GM21717 (cell line): Measurements from ENCODE around the gene TMEM108.

Experiments used
- ATAC-seq: cut with Tn5 transposase; IDR thresholded peaks from one replicate; pipeline ENCODE4 v1.9.1; 2021; ENCODE audit warnings: mild to moderate bottlenecking, moderate library complexity; ENCODE audit not compliant: unreplicated experiment

The TMEM108 gene

DNA sequence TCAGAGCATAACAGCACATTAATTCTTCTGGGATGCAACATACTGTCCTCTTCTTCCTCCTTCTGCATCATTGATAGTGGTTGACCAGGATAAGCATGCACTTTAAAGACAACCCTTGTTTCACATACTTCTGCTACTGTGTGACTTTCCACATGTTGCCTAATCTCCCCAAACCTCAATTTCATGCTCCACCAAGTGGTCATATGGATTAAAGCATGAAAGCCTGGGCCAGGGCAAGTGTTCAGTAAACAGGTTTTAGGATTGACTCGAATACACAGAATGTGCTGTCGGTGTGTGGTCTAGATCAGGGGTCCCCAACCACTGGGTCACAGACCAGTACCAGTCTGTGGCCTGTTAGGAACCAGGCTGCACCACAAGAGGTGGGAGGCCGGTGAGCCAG is 339.2 kb downstream of the TMEM108 start:
- no peak for ATAC-seq

DNA sequence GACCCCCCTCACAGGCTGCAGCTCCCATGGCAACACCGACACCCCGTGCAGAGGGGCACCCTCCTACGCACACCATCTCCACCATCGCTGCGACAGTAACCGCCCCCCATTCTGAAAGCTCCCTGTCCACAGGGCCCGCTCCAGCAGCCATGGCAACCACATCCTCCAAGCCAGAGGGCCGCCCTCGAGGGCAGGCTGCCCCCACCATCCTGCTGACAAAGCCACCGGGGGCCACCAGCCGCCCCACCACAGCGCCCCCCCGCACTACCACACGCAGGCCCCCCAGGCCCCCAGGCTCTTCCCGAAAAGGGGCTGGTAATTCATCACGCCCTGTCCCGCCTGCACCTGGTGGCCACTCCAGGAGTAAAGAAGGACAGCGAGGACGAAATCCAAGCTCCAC is 341.7 kb downstream of the TMEM108 start:
- no peak for ATAC-seq

DNA sequence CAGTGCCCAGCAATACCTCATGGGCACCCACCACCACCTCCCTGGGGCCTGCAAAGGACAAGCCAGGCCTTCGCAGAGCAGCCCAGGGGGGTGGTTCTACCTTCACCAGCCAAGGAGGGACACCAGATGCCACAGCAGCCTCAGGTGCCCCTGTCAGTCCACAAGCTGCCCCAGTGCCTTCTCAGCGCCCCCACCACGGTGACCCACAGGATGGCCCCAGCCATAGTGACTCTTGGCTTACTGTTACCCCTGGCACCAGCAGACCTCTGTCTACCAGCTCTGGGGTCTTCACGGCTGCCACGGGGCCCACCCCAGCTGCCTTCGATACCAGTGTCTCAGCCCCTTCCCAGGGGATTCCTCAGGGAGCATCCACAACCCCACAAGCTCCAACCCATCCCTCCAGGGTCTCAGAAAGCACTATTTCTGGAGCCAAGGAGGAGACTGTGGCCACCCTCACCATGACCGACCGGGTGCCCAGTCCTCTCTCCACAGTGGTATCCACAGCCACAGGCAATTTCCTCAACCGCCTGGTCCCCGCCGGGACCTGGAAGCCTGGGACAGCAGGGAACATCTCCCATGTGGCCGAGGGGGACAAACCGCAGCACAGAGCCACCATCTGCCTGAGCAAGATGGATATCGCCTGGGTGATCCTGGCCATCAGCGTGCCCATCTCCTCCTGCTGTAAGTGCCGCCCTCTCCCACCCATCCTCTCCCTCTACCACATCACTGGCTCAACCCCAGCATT is 342.5 kb downstream of the TMEM108 start:
- ATAC-seq: no peak

GRCh38 chr3:133381346-133382109 is 343.3 kb downstream of the TMEM108 start:
- ATAC-seq: no peak

DNA sequence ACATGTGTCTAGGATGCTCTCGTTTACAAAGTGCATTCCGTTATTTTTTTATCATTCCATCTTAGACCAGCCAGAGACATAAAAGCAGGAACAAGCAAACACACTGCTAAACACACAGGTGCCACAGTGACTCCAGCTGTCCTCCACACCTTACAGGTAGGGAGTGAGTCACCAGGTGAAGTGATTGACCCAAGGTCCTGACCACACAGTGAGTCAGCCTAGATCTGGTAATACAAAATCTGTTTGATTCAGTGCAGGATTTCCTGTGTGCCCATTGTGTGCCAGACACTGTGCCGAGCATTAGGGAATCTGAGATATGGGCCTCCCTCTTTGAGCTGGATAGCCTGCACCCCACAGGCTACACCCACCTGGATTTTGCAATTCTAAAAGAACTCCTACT is 345.0 kb downstream of the TMEM108 start:
- no peak for ATAC-seq

- ATAC-seq: no peak
Measured at GRCh38 chr3:133383741-133384140, 345.6 kb downstream of the TMEM108 start.

DNA sequence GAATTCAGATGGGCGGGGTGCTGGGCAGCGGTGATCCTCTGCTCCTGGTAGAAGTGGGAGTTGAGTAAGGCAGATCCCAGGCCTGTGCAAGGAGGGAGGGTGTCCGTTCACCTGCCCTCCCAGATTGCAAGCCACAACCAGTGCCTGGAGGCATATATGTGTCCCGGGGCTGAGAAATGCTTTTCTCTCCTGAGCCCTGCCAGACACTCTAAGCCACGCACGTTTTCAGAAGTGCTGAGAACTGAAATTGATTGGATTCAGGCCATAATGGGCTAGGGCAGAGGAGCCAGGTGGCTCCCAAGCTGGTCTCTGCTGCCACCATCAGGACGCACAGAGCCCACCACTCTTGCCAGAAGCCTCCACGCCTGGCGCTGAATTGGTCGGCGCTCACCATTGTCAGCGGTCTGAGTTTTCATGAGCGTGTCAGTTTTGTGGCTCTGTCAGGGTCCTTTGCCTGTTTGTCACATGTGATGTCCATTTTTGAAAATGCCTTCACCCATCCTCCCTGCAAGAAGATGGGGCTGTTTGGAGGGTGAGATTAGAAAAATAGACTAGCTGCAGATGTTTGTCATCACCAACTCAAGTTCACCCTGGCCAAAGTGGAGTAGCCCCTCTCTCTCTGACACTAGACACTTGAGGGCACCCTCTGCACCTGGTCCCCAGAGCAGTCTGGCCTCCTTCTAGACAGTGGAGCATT is 346.3 kb downstream of the TMEM108 start:
- ATAC-seq: no peak

GRCh38 chr3:133386876-133387275 is 348.7 kb downstream of the TMEM108 start:
- no peak for ATAC-seq

GRCh38 chr3:133387341-133387740 is 349.1 kb downstream of the TMEM108 start:
- ATAC-seq: no peak

DNA sequence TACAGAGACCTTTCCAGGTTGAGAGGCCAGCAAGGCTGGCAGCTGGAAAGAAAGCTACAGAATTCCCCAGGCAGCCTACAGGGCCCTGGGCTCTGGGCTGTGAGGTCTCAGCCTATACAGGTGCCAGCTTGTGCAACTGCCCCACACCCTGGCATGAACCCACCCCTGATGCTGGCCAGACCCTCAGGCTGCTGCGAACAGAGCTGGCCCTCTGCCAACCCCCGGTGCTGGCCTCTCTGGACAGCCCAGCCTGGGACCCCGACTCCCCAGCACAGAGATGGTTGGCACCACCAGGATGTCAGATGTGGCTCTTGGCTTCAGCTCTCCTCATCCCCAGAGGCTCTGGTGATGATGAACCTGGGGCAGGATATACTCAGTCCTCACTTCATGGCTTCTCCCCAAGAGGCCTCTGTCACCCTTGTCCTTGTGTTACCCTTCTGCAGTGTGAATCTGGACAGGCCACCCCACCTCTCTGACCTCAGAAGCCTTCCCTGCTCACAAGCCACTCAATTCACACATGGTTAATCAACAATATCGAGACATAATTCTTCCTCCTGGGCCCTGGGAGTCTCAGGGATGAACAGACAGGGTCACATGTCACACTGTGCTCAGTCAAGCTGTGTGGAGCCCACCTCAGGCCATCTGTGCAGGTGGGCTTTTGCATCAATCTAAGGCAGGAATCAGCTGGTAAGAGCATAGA is 350.7 kb downstream of the TMEM108 start:
- ATAC-seq: no peak

DNA sequence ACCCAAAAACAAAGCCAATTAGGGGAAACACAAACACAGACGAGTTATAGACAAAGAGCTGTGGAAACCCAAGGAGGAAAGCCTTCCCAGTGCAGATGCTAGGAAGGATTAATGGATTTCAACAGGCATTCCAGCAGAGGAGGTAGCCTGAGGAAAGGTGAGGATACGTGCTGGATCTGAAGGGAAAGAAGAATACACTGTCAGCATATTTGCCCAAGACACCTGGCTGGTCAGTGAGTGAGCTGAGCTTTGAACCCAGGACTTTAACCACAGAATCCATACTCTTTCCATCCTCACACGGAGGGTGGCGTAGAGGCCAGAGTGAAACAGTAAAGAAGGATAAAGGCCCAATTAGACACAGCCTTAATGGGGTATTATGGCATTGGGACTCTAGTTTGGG is 352.5 kb downstream of the TMEM108 start:
- no peak for ATAC-seq

DNA sequence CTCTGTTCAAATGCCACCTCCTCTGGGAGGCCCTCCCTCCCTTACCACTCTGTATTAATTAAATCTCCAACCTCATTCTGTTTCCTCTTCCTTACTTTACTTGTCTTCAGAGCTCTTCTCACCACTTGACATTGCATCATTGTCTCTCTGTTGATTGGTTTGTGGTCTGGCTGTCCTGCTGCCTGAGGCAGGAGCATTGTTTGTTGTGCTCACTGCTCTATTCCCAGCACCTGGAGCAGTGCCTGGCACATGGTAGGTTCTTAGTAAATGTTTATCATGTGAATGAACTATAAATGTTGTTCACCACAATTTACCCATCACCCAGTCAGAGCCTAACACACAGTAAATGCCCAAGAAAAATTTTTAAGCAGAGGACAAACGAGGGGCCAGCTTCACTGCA is 355.0 kb downstream of the TMEM108 start:
- ATAC-seq: no peak

DNA sequence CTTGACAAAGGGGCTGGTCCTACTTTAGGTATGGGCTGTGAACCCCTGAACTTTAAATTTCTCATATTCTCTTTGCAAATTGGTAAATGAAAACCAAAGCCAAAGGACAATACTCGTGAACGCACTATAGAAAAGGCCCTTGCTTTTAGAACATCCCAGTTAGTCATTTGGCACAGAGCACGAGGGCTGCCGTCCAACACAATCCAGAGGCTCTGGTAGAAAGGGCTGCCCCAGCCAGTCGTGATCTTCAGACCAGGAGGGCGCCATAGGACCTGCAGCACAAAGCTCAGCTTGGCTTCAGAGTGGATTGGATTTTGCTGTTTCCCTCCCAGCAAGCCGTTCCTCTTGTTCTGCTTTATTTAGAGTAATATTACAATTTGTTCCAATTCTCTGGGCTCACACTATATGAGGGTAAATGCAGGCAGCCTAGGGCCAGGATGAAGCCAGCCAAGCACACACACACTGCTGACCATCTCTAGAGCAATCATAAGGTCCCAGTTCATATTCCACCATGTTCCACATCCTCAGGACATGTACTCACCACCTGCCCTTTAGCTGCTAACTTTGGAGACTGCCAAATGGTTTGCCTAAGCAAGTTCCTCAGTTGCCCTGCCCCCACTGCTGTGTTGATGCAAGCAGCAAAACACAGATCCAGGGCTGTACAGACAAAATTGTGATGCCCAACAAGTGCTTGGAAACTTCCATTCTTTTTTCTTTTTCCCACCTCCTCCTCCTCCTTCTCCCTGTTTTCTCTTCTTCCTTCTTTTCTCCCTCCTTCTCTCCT is 355.7 kb downstream of the TMEM108 start:
- no peak for ATAC-seq

GRCh38 chr3:133394561-133395311 is 356.5 kb downstream of the TMEM108 start:
- no peak for ATAC-seq

DNA sequence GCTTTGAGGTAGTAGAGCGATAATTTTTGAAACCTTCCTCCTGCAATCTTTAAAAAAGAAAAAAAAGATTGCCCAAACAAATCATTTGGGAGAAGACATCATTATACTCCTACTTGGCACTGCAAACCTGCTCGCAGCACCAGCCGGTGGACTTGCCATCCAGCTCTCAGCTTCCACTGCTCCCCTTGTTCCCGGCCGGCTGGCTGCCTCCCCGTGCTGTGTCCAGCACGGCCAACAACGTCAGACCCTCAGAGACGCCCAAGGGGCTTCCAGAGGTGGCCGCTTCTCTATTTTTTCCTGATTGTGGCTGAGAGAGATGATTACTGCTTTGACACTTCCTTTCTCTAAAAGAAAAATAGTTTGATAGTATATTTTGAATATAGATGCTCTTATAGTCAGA is 358.7 kb downstream of the TMEM108 start:
- no peak for ATAC-seq

DNA sequence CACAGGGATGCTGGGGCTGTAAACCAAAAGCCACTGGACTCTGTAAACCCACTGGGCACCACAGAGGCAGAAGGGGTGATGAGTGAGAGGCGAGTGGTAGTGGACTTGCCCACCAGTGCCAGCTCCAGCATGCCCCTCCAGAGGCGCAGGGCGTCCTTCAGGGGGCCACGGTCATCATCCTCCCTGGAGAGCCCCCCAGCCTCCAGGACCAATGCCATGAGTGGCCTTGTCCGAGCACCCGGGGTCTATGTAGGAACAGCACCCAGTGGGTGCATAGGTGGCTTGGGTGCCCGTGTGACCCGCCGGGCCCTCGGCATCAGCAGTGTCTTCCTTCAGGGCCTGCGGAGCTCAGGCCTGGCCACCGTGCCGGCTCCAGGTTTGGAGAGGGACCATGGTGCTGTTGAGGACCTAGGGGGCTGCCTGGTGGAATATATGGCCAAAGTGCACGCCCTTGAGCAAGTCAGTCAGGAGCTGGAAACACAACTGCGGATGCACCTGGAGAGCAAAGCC is 361.9 kb downstream of the TMEM108 start, which contains the start of gene BFSP2:
Gene BFSP2, plus strand, starts transcription at position 51 of the 510 bp plus-strand sequence. Its CDS starts 28 bp downstream, at position 79.
- no peak for ATAC-seq

DNA sequence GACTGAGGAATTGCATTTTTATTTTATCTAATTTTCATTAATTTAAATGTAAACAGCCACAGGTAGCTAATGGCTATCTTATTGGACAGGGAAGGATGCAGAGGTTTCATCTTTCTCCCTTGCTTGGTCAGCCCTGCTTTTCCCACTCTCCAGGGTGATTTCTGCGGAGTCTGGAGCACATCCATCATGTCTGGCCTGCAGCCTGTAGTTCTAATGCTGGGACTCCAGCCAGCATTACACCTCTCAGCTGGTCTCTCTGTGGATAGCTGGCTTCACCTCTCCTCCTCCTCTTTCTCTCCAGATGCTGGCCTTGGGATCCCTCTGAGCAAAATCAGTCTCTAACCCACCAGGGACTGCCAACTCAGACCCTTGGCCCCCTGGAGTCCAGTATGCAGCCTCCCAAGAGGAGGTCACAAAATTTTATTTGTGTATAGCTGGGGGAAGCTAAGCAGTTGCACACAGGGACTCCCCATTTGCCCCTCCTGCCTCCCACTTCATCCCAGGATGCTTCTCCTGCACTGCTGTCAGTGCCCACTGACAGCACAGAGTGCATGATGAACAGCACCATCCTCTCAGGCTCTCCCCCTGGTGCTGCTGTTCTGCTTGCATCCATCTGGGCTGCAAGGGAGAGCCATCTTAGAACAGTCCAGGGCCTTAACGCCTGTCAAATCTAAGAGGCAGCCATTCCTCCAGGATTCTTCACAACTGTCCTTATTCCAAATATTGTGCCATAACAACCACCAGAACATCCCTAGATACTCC is 363.4 kb downstream of the TMEM108 start:
- ATAC-seq: no peak

- no peak for ATAC-seq
Measured at GRCh38 chr3:133404920-133405319, 366.7 kb downstream of the TMEM108 start.

- no peak for ATAC-seq
Measured at GRCh38 chr3:133408366-133408765, 370.2 kb downstream of the TMEM108 start.
